K562 (cell line): ENCODE measurements around the gene PRKAG1. TPM values are rescaled to one million over a fixed set of nuclear protein-coding genes. Genes with fewer than 3 reads are reported as not detected.

Experiments
- ATAC-seq: fragments of 200-7000 bp; cut with Tn5 transposase; 3 replicates; pipeline ENCODE4 v1.9.1; 2020; ENCODE audit warnings: moderate library complexity
- BruUV-seq: library from RNA; stranded (reverse); fragments of 400-500 nt; replicated peaks from 2 replicates; lab custom pipeline; 2021; lab: Mats Ljungman, UMichigan
- CTCF ChIA-PET: fragments of 300-600 bp; formaldehyde crosslinking; extraction: SDS; loops from one replicate; lab custom pipeline; 2021; ENCODE audit warnings: low intra/inter-chr PET ratio; lab: Yijun Ruan, JAX
- POLR2A ChIA-PET: fragments of 300-600, 350-650 bp; sonication (Branson Sonifier 250); formaldehyde crosslinking; extraction: SDS; loops from one replicate; lab custom pipeline; 2021; ENCODE audit warnings: antibody characterized with exemption, inconsistent platforms; lab: Yijun Ruan, JAX
- DNase-seq, 4 experiments: peaks; one replicate each; pipeline versions ENCODE4 v3.0.0 to v3.0.0-alpha.2; 2011 to 2018; ENCODE audit warnings: low spot score in 3 of 4, mixed read lengths in 3 of 4; ENCODE audit errors: extremely low read depth in 1 of 4
- FAIRE-seq: peaks from 2 replicates; lab custom pipeline; 2011; peaks lifted over from hg19 to GRCh38; lab: Jason Lieb, UNC
- H2AFZ ChIP-seq: 2 replicates; pipeline ENCODE4 v1.6.0; 2011; ENCODE audit warnings: low read depth, low read length, control low read depth, inconsistent platforms
- H3K27ac ChIP-seq: fragments of 200-600 bp; 3 replicates; pipeline ENCODE4 v1.8.0; 2011; ENCODE audit warnings: low read depth, mild to moderate bottlenecking, control low read depth, inconsistent platforms, low read length, moderate library complexity, mixed read lengths; ENCODE audit errors: extremely low read depth
- H3K27me3 ChIP-seq, 2 experiments: fragments of 300-600 bp in 1 of 2; 2 replicates in 1 of 2; 3 replicates in 1 of 2; pipeline versions ENCODE4 v1.6.0 to v1.8.0; 2011; ENCODE audit warnings: inconsistent platforms in 2 of 2, low read length in 2 of 2, mild to moderate bottlenecking in 1 of 2, mixed read lengths in 1 of 2, moderate library complexity in 1 of 2; ENCODE audit not compliant: control insufficient read depth in 2 of 2, insufficient read depth in 2 of 2
- H3K36me3 ChIP-seq: fragments of 300-600 bp; 3 replicates; pipeline ENCODE4 v1.8.0; 2011; ENCODE audit warnings: mild to moderate bottlenecking, low read length, inconsistent platforms; ENCODE audit not compliant: control insufficient read depth, insufficient read depth
- H3K4me1 ChIP-seq, 2 experiments: fragments of 200-600 bp in 1 of 2; replicated peaks in 1 of 2; 2 replicates in 1 of 2; 3 replicates in 1 of 2; pipeline versions ENCODE4 v1.5.1 to v1.8.0; 2011; ENCODE audit warnings: inconsistent platforms in 2 of 2, low read length in 2 of 2, mild to moderate bottlenecking in 1 of 2, mixed read lengths in 1 of 2, moderate library complexity in 1 of 2; ENCODE audit not compliant: control insufficient read depth in 2 of 2, insufficient read depth in 2 of 2
- H3K4me2 ChIP-seq: 2 replicates; pipeline ENCODE4 v1.6.1; 2011; ENCODE audit warnings: low read length, control low read depth, inconsistent platforms, mixed read lengths; ENCODE audit not compliant: insufficient read depth
- H3K4me3 ChIP-seq: fragments of 200-600 bp; sonication (generic), shearing (Covaris generic); 2 replicates; pipeline ENCODE4 v1.5.1; 2016; ENCODE audit warnings: control low read depth, inconsistent platforms
- H3K79me2 ChIP-seq: fragments of 200-600 bp; 3 replicates; pipeline ENCODE4 v1.8.0; 2011; ENCODE audit warnings: low read length, inconsistent platforms; ENCODE audit not compliant: control insufficient read depth, insufficient read depth
- H3K9ac ChIP-seq, 2 experiments: 2 replicates each; pipeline versions ENCODE4 v1.6.0 to v1.6.1; 2011; ENCODE audit warnings: low read depth in 2 of 2, low read length in 2 of 2, control low read depth in 1 of 2, inconsistent platforms in 1 of 2, mild to moderate bottlenecking in 1 of 2, mixed read lengths in 1 of 2; ENCODE audit not compliant: insufficient read depth in 1 of 2
- H3K9me1 ChIP-seq: one replicate; pipeline ENCODE4 v1.6.0; 2011; ENCODE audit warnings: inconsistent platforms, mild to moderate bottlenecking, low read length, moderate library complexity; ENCODE audit not compliant: control insufficient read depth, insufficient read depth
- H3K9me3 ChIP-seq: replicated peaks from 2 replicates; pipeline ENCODE4 v1.5.1; 2011; ENCODE audit warnings: low read depth, low read length, inconsistent platforms; ENCODE audit not compliant: control insufficient read depth, insufficient read depth
- H4K20me1 ChIP-seq: replicated peaks from 2 replicates; pipeline ENCODE4 v1.6.1; 2011; ENCODE audit warnings: low read length, inconsistent platforms, mixed read lengths; ENCODE audit not compliant: control insufficient read depth, insufficient read depth
- BRCA1 ChIP-seq, 2 experiments: fragments of 450-650 bp in 1 of 2; sonication (generic) in 1 of 2; formaldehyde crosslinking in 1 of 2; IDR thresholded peaks; 2 replicates each; pipeline versions ENCODE4 v1.5.0 to v1.6.1; 2017 to 2020; ENCODE audit warnings: mild to moderate bottlenecking in 1 of 2, missing genetic modification reagents in 1 of 2
- CLOCK ChIP-seq: fragments of 250-450 bp; sonication (Bioruptor Pico); IDR thresholded peaks from 2 replicates; pipeline ENCODE4 v1.4.0; 2020; ENCODE audit warnings: mild to moderate bottlenecking, moderate library complexity, borderline replicate concordance
- TGIF2 ChIP-seq: sonication (generic); formaldehyde crosslinking; IDR thresholded peaks from 2 replicates; pipeline ENCODE4 v1.8.1; 2022; ENCODE audit warnings: mild to moderate bottlenecking, missing genetic modification reagents, moderate library complexity
- ZBTB17 ChIP-seq: fragments of 450-650 bp; formaldehyde crosslinking; IDR thresholded peaks from 2 replicates; pipeline ENCODE4 v1.4.0; 2020; ENCODE audit warnings: mild to moderate bottlenecking
- ZC3H4 ChIP-seq: sonication (generic); formaldehyde crosslinking; IDR thresholded peaks from 2 replicates; pipeline ENCODE4 v1.9.0; 2021; ENCODE audit warnings: missing genetic modification reagents, borderline replicate concordance
- ZNF740 ChIP-seq, 3 experiments: fragments of 200-800 bp in 1 of 3; sonication (Bioruptor generic) in 1 of 3; sonication (generic) in 1 of 3; formaldehyde crosslinking in 1 of 3; IDR thresholded peaks; 2 replicates each; pipeline versions ENCODE4 v1.6.1 to v1.8.0; 2016 to 2022; ENCODE audit warnings: mild to moderate bottlenecking in 2 of 3, missing compliant biosample characterization in 2 of 3, missing genetic modification characterization in 2 of 3, missing genetic modification reagents in 1 of 3
- WGBS: fragments of 100-300 bp; shearing (Covaris generic); methylation state at CpG from one replicate; pipeline ENCODE4 v1.1.6; 2016; ENCODE audit warnings: low coverage, mixed read lengths; ENCODE audit not compliant: insufficient coverage; ENCODE audit errors: missing lambda C conversion rate; 5-methylcytosine and 5-hydroxymethylcytosine counted together
- in situ Hi-C: fragments of 300-500 bp; cut with MboI; formaldehyde crosslinking; loops from 4 replicates; pipeline ENCODE4 v1.15.0; 2018; ENCODE audit warnings: inconsistent platforms, mixed read lengths
- intact Hi-C: fragments of 100-400 bp; cut with micrococcal nuclease; formaldehyde crosslinking; loops from 2 replicates; pipeline ENCODE4 v1.14.2; 2022
- polyA plus RNA-seq, 8 experiments: library from polyadenylated mRNA; depleted of rRNA in 4 of 8; stranded (reverse) in 5 of 8; unstranded in 3 of 8; fragments of >200 nt; fragmentation: Nextera tagmentation in 2 of 8; fragmentation: Illumina TruSeq in 1 of 8; extraction: Ambion mirVana in 2 of 8; extraction: Trizol in 1 of 8; gene quantifications; 2 replicates each; pipeline versions ENCODE4 v1.2.1 to v1.2.3, GENCODE V29; 2011 to 2014; ENCODE audit warnings: inconsistent platforms in 1 of 8, missing spikeins in 1 of 8
- total RNA-seq, 7 experiments: library from RNA; depleted of rRNA in 6 of 7; stranded (reverse); fragments of >200 nt in 6 of 7; fragmentation: Illumina TruSeq in 2 of 7; extraction: Trizol in 2 of 7; gene quantifications; 2 replicates each; pipeline versions ENCODE4 v1.2.1 to v1.2.3, GENCODE V29; 2011 to 2021; ENCODE audit warnings: low replicate concordance in 1 of 7

Gene PRKAG1
- total and polyA plus RNA-seq, 9 of the 15 experiments (the other 6 are each of a cell fraction or from before 2014, with no cell fraction given) = 51.1 to 126 (median 79.1) TPM

GRCh38 chr12:49061157-49061650 is 42.6 kb upstream of the PRKAG1 start:
- H3K4me2 ChIP-seq = peak overlapping the region; percentile 94
- H3K36me3 ChIP-seq = peaks cover 18% of the 10 kb centered on the region; the same call in 2 of the 3 replicates
- H3K27me3 ChIP-seq = no peaks in the 10 kb centered on the region
- in situ Hi-C loops = loop anchor here (5.0 kb wide), 2 partner anchors 36 to 171 kb away; no protein-coding TSS in a partner anchor
- H3K27ac ChIP-seq = peak overlapping the region; percentile 98
- POLR2A ChIA-PET = interaction anchor here (1.3 to 6.4 kb wide), 2 partner anchors 69 to 147 kb away, joined by 3 to 40 read pairs; partner anchors contain the start of gene TUBA1B
- no peaks in the 10 kb centered on the region for H3K9me1 ChIP-seq
- H3K9ac ChIP-seq = peak overlapping the region; percentile 96 to 98
- no peaks in the 10 kb centered on the region for H3K9me3 ChIP-seq
- peaks cover 34% of the 10 kb centered on the region for H4K20me1 ChIP-seq
- BruUV-seq = TSS peak; percentile 90
- peak in 1 of 4 experiments; percentile 44 for DNase-seq
- ATAC-seq = peak; percentile 2; the same call in 2 of the 3 replicates
- peak overlapping the region; percentile 94 for H3K4me3 ChIP-seq
- no peak for FAIRE-seq
- H3K4me1 ChIP-seq = peaks cover 10 to 20% of the 10 kb centered on the region in 2 experiments; a peak in 4 of 5 replicates
- CTCF ChIA-PET = interaction anchor here (0.5 to 2.3 kb wide), 3 partner anchors 31 to 173 kb away, joined by 3 to 5 read pairs (median 3); no protein-coding TSS in a partner anchor
- peak overlapping the region; percentile 86 for H2AFZ ChIP-seq
- intact Hi-C loops = loop anchor here (5.0 to 10.0 kb wide), 2 partner anchors 71 to 284 kb away; partner anchors contain the start of genes DNAJC22 and TUBA1B
- WGBS = 1% methylated on average over 16 of the region's 16 CpGs
- H3K79me2 ChIP-seq = peaks cover 56% of the 10 kb centered on the region
- TF ChIP-seq ZNF740 (CRISPR knock-in tag; IDR thresholded peaks at IDR 0.05) (peak; percentile 55; the same call in 1 of the 2 replicates), ZNF740 (tag; IDR thresholded peaks at IDR 0.05) (no peak), TGIF2 (CRISPR knock-in tag) (0 out of 2 replicates have a peak, but pooled peaks have one; percentile 6), BRCA1 (IDR thresholded peaks at IDR 0.05) (no peak), BRCA1 (CRISPR knock-in tag; IDR thresholded peaks at IDR 0.05) (0 out of 2 replicates have a peak, but pooled peaks have one; percentile 38), CLOCK (CRISPR knock-in tag) (no peak), ZC3H4 (0 out of 2 replicates have a peak, but pooled peaks have one; percentile 61), ZBTB17 (CRISPR knock-in tag) (peak; percentile 52; the same call in 1 of the 2 replicates)
